Measurements from ENCODE around the gene WDR91. TPM values are rescaled to one million over a fixed set of nuclear protein-coding genes. Genes with fewer than 3 reads are reported as not detected.

Gene WDR91
- polyA plus RNA-seq, 2 of the 4 experiments (the other 2 are of a cell fraction), result 5.1 to 5.3 TPM

DNA sequence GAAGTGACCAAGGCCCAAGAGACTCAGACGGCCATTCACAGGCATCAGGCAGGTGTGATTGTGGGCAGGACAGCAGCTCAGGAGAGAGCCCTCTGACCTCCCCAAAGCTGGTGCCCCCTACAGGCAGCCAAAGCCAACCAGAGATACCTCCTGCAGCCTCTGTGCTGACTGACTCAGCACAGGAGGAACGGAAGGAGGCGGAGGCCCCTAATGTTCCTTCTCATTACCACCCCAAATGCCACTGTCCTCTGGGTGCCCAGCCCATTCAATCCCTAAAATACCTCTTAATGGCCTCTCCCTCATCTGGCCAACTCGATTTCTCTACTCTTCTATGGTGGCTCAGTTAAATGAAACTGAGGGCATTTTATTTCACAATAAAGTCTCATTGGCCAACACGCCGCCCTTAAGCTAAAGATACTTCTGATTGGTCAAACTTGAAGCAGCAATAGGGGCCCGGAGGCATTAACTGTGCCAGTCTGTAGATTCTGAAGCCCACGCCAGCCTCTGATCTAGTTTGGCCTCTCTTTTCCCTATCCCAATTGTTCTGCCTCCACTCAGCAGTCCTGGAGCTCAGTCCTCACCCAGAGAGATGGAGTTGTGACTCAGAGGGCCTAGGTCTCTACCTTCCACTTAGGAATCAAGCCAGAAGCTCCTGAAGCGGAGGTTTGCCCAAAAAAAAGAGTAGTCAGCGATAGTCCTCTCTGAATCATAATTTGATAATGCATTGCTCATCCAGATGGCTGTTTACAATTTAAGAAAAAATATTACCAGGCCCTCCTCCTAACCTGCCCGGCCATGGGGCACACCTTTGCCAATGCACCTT, 42.0 kb downstream of the WDR91 start:
- H3K27ac ChIP-seq, result peak overlapping the region; percentile 96 to 99
- no peaks in the 10 kb centered on the region for H3K9me3 ChIP-seq
- ChIA-PET POLR2A (interaction anchor here (0.9 to 1.8 kb wide), 4 partner anchors 22 to 480 kb away, joined by 3 to 7 read pairs (median 4); partner anchors contain the start of genes AGBL3 and TMEM140), CTCF (interaction anchor here (0.9 to 4.0 kb wide), 11 partner anchors 10 to 536 kb away, joined by 3 to 31 read pairs (median 6); partner anchors contain the start of gene AGBL3)
- H3K4me3 ChIP-seq, result peak overlapping the region; percentile 87
- H3K4me1 ChIP-seq, result peaks cover 25% of the 10 kb centered on the region
- FAIRE-seq (no peak), ATAC-seq (peak; percentile 48 to 57), DNase-seq (ENCODE audit: low read depth in 1 of 2, low spot score in 1 of 2) (peak; percentile 71 to 76)
- WGBS (ENCODE audit: missing lambda C conversion rate), result 16% methylated on average over 11 of the region's 11 CpGs
- H3K4me2 ChIP-seq, result peak overlapping the region; percentile 94
- TF ChIP-seq, protein P1, sequence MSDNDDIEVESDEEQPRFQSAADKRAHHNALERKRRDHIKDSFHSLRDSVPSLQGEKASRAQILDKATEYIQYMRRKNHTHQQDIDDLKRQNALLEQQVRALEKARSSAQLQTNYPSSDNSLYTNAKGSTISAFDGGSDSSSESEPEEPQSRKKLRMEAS (IDR thresholded peaks at IDR 0.05), result no peak
- TF ChIP-seq FOXS1 (CRISPR knock-in tag; IDR thresholded peaks at IDR 0.05) (no peak), SREBF2 (IDR thresholded peaks at IDR 0.05) (no peak), FOSB (CRISPR knock-in tag; IDR thresholded peaks at IDR 0.05) (no peak), EHF (CRISPR knock-in tag; IDR thresholded peaks at IDR 0.05) (no peak), ZNF302 (CRISPR knock-in tag; IDR thresholded peaks at IDR 0.05) (no peak), GATA3 (IDR thresholded peaks at IDR 0.05; ENCODE audit: borderline replicate concordance) (no peak), MYC (IDR thresholded peaks at IDR 0.05; ENCODE audit: borderline replicate concordance, low read length) (no peak), HOXB5 (CRISPR knock-in tag; IDR thresholded peaks at IDR 0.05) (no peak), CHD4 (IDR thresholded peaks at IDR 0.05; ENCODE audit: borderline replicate concordance) (no peak), CBX8 (IDR thresholded peaks at IDR 0.05) (no peak), CEBPB (IDR thresholded peaks at IDR 0.05) (peak in 1 of 2 experiments; percentile 50; a peak in 1 of 4 replicates), MAZ (IDR thresholded peaks at IDR 0.05; ENCODE audit: borderline replicate concordance, low read depth, low read length) (no peak), RAD21 (conservative IDR thresholded peaks at IDR 0.05 in 1 of 2, IDR thresholded peaks at IDR 0.05 in 1 of 2) (peak; percentile 19 to 39; a peak in 3 of 5 replicates), NFE2L2 (conservative IDR thresholded peaks at IDR 0.05; ENCODE audit: low read length) (no peak), KDM5A (IDR thresholded peaks at IDR 0.05) (no peak), RFX5 (IDR thresholded peaks at IDR 0.05) (no peak), FOSL2 (IDR thresholded peaks at IDR 0.05) (no peak), FOSL2 (CRISPR knock-in tag; IDR thresholded peaks at IDR 0.05) (peak; percentile 37; the same call in 1 of the 2 replicates), KDM1A (IDR thresholded peaks at IDR 0.05; ENCODE audit: low read depth) (no peak), HOXA7 (CRISPR knock-in tag; IDR thresholded peaks at IDR 0.05) (no peak), HEYL (CRISPR knock-in tag; IDR thresholded peaks at IDR 0.05) (no peak), TFCP2L1 (CRISPR knock-in tag; IDR thresholded peaks at IDR 0.05) (no peak), ZFP36 (IDR thresholded peaks at IDR 0.05; ENCODE audit: borderline replicate concordance, partially characterized antibody) (no peak), PHF8 (IDR thresholded peaks at IDR 0.05; ENCODE audit: borderline replicate concordance, low read depth) (no peak), ZSCAN20 (CRISPR knock-in tag; IDR thresholded peaks at IDR 0.05) (no peak)
- TF ChIP-seq, protein P2, sequence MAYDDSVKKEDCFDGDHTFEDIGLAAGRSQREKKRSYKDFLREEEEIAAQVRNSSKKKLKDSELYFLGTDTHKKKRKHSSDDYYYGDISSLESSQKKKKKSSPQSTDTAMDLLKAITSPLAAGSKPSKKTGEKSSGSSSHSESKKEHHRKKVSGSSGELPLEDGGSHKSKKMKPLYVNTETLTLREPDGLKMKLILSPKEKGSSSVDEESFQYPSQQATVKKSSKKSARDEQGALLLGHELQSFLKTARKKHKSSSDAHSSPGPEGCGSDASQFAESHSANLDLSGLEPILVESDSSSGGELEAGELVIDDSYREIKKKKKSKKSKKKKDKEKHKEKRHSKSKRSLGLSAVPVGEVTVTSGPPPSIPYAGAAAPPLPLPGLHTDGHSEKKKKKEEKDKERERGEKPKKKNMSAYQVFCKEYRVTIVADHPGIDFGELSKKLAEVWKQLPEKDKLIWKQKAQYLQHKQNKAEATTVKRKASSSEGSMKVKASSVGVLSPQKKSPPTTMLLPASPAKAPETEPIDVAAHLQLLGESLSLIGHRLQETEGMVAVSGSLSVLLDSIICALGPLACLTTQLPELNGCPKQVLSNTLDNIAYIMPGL (CRISPR knock-in tag; IDR thresholded peaks at IDR 0.05; ENCODE audit: borderline replicate concordance), result no peak
- TF ChIP-seq, protein P3, sequence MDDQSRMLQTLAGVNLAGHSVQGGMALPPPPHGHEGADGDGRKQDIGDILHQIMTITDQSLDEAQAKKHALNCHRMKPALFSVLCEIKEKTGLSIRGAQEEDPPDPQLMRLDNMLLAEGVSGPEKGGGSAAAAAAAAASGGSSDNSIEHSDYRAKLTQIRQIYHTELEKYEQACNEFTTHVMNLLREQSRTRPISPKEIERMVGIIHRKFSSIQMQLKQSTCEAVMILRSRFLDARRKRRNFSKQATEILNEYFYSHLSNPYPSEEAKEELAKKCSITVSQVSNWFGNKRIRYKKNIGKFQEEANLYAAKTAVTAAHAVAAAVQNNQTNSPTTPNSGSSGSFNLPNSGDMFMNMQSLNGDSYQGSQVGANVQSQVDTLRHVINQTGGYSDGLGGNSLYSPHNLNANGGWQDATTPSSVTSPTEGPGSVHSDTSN (IDR thresholded peaks at IDR 0.05), result no peak
- TF ChIP-seq, protein P4, sequence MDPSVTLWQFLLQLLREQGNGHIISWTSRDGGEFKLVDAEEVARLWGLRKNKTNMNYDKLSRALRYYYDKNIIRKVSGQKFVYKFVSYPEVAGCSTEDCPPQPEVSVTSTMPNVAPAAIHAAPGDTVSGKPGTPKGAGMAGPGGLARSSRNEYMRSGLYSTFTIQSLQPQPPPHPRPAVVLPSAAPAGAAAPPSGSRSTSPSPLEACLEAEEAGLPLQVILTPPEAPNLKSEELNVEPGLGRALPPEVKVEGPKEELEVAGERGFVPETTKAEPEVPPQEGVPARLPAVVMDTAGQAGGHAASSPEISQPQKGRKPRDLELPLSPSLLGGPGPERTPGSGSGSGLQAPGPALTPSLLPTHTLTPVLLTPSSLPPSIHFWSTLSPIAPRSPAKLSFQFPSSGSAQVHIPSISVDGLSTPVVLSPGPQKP (IDR thresholded peaks at IDR 0.05; ENCODE audit: low read depth, low read length), result no peak
- TF ChIP-seq, protein P5, sequence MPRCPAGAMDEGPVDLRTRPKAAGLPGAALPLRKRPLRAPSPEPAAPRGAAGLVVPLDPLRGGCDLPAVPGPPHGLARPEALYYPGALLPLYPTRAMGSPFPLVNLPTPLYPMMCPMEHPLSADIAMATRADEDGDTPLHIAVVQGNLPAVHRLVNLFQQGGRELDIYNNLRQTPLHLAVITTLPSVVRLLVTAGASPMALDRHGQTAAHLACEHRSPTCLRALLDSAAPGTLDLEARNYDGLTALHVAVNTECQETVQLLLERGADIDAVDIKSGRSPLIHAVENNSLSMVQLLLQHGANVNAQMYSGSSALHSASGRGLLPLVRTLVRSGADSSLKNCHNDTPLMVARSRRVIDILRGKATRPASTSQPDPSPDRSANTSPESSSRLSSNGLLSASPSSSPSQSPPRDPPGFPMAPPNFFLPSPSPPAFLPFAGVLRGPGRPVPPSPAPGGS (IDR thresholded peaks at IDR 0.05), result no peak
- TF ChIP-seq, protein P6, sequence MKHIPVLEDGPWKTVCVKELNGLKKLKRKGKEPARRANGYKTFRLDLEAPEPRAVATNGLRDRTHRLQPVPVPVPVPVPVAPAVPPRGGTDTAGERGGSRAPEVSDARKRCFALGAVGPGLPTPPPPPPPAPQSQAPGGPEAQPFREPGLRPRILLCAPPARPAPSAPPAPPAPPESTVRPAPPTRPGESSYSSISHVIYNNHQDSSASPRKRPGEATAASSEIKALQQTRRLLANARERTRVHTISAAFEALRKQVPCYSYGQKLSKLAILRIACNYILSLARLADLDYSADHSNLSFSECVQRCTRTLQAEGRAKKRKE (CRISPR knock-in tag; IDR thresholded peaks at IDR 0.05; ENCODE audit: low read depth), result no peak
- TF ChIP-seq, protein P7, sequence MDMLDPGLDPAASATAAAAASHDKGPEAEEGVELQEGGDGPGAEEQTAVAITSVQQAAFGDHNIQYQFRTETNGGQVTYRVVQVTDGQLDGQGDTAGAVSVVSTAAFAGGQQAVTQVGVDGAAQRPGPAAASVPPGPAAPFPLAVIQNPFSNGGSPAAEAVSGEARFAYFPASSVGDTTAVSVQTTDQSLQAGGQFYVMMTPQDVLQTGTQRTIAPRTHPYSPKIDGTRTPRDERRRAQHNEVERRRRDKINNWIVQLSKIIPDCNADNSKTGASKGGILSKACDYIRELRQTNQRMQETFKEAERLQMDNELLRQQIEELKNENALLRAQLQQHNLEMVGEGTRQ (IDR thresholded peaks at IDR 0.05), result no peak
- TF ChIP-seq, protein P8, sequence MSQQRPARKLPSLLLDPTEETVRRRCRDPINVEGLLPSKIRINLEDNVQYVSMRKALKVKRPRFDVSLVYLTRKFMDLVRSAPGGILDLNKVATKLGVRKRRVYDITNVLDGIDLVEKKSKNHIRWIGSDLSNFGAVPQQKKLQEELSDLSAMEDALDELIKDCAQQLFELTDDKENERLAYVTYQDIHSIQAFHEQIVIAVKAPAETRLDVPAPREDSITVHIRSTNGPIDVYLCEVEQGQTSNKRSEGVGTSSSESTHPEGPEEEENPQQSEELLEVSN (IDR thresholded peaks at IDR 0.05; ENCODE audit: borderline replicate concordance, low read depth), result no peak
